HG03066 (cell line): ENCODE results near the gene CLK2.
A peak's percentile ranks its signal among the peaks of the same experiment; 100 is the strongest.
"Not testable (repeated sequence)": the region's sequence is repeated elsewhere in the genome, so short reads cannot be mapped to it uniquely, and the experiment has no call there.

Experiments used
- ATAC-seq: cut with Tn5 transposase; IDR thresholded peaks from one replicate; pipeline ENCODE4 v1.9.1; 2021; ENCODE audit warnings: low read depth; ENCODE audit not compliant: unreplicated experiment

Gene CLK2

DNA sequence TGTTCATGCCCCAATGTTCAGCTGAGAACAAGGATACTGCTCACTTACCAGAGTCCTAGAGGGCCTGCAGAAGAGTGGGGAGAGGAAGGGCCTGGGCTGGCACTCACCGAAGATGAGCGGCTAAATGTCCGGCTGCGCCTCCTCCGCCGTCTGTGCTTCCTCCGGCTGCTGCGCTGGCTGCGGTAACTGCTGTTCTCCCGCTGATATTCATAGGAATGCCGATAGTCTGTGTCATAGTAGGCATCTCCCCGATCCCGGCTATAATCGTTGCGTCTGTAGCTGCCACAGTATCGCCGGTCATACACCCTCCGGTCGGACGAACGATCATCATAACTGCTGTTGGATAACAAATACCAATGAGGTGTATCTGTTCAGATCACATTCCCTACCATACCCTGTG is 3.9 kb downstream of the CLK2 start:
- no peak for ATAC-seq

DNA sequence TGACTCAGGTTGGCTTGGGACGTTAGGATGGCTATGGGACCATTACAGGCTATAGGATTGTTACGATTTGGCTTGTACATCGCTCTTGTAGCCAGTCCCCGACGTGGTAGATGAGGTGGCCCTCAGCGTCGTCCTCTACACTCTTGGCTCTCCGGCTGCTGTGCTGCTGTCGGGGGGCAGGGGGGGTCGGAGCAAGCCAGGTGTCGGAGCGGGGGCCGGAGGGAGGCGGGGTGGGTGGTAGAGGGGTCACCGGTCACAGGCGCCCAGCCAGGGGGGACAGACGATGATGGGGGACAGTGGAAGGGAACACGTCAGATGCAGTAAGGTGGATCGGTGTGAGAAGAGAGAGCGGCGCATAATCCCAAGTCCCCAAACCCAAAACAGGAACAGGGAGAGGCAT is 4.7 kb downstream of the CLK2 start:
- ATAC-seq = no peak

DNA sequence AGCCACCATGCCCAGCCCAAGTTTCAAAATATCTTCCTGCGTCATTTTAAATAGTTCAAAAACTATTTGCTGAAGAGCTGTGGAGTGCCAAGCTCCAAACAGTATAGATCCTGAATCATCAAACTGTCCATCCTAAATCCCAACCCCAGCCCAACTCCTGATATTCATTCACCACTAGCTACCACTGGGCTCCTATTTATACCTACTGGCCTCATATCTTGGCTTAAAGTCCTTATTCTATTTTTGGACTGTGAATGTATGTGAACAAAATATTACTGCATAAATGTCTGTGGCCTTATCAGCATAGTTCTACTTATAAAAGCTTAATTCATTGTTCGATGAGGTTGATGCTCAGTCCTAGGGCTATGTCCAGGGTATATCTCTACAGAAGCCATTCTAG is 5.9 kb downstream of the CLK2 start:
- no peak for ATAC-seq

DNA sequence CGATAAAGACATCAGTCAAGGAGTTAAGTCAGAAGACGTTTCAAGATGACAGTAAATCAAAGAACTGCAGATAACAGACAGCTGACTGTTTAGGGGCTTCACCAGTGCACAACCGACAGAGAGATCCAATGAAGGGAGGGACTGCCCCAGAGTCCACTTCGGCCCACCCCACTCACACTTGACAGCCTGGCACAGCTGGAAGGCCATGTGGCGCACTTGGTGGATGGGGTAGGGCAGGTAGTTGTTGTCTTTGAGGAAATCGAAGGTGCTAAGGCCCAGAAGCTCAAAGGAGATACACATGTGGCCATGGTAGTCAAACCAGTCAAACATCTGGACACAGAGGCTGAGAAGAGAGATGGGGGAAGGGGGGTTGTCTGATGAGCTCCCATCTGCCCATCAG is 6.8 kb downstream of the CLK2 start:
- no peak for ATAC-seq

DNA sequence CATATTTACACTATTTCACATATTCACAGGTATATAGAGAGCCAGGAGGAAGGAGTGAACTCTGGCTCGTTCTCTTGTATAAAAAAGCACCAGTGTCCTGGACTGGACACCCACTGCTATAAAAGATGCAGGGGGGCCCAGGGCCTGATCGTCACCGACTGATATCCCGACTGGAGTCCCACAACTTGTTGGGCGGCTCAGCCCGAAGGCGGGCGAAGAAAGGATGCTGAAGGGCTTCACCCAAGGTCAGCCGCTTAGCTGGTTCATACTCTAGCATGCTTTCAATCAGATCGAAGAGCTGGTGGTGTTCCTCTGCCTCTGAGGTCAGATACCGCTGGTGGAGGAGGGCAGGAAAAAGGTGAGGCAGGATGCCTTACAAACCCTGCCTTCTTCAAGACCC is 10.2 kb downstream of the CLK2 start:
- ATAC-seq = no peak

DNA sequence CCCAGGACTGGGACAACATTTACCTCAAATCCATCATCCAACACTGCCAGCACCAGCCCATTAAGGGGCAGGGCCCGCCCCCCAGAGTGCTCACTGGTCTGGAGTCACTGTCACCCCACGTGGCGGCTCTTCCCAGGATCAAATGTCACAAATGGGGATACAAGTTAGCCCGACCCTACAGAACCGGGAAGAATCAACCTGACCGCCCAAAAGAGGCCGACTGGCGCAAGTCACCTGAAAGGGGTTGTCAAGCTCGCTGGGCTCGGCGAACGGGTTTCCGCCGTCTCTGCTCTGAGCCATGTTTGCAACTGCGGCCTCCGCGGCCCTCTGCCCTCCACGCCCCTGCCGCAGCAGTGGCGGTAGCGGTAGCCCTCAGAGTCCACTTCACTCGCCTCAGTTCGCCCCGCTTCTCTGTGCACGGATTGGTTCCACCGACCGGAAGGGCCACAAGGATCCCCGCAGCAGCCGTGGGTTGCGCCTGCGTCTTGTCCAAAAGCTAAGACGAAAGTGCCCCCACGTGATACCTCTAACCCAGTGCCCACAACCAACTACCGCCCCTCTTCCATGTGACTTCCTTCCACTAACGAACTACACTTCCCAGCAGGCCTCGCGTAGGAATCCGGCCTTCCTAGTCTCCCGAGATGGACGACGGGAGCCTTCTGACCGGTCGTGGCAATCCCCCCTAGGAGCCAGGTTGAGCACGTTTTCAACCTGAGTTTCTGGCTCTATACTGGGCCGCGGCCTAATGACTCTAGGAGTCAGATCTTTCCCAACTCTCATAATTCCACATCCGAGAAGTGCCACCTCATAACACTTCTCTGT is 11.2 kb downstream of the CLK2 start, which contains the start of gene SCAMP3:
SCAMP3 (minus strand) TSS at position 509 of the 822 bp plus-strand sequence; CDS start at position 300, 209 bp downstream.
- peak; percentile 98 for ATAC-seq

DNA sequence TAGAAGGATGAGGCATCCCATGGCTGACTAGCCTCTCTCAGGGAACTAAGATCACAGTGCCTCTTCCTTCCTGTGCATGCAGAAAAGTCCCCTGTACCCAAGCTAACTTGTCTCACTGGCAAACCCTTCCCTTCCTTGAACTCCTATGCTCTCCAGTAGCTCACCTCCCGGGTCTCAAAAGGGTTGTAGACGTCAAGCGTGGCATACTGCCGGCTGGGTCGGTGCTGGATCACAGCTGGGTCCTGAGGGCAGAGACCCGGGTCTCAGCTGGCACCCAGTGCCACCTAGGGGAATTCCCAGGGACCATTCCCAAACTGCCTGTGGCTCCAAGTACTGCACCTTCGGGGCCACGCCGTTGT is 11.8 kb downstream of the CLK2 start:
- no peak for ATAC-seq

DNA sequence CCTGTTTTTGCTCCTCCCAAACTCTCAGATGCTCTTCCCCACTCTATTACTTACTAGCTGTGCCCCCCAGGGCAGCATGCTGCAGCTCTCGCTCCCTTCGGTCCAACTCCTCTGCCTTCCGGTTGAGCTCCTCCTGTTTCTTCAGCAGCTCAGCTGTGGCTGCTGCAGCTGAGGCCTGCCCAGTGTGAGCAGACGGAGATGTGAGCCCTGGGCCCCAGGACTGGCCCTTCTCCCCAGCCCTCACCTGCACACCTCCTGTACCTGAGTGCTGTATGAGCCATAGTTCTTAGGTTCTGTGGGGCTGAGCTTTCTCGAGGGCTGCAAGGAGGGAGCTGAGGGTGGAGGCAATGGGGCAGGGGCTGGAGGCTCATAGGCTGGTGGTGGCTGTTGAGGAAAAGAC is 13.0 kb downstream of the CLK2 start:
- no peak for ATAC-seq

DNA sequence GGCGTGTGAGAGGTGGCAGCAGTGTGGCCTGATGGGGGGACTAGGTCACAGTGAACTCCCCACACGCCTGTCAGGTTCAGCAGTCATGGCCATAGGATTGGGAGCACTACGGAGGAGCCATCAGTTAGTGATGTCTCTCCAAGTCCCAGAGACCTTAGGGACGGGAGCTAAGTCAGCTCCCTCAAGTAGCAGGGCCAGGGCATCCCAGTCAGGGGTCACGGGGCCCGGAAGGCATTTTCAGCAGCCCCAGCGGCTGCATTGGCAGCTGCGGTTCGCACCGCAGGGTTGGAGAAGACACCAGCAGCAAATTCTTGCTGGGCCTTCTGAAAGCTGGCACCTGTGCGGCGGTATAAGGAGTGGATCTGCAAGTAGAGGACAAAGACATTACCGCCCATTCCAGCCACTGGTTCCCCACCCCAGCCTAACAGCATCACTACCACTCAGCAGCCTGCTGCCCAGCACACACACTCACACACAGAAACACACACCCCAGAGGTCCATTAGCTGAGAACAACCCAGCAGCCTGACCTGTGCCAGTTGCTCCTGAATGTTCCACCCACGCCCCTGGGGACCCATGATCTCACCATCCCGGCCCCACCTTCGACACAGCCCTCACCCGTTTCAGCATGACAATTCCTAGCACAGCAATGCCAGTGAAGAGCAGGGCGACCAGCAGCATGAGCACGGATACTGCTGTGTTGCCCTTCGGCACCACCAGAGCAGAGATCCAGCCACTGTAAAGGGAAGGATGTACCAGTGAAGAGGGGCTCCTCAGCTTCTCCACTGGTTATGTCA is 17.0 kb downstream of the CLK2 start:
- no peak for ATAC-seq

DNA sequence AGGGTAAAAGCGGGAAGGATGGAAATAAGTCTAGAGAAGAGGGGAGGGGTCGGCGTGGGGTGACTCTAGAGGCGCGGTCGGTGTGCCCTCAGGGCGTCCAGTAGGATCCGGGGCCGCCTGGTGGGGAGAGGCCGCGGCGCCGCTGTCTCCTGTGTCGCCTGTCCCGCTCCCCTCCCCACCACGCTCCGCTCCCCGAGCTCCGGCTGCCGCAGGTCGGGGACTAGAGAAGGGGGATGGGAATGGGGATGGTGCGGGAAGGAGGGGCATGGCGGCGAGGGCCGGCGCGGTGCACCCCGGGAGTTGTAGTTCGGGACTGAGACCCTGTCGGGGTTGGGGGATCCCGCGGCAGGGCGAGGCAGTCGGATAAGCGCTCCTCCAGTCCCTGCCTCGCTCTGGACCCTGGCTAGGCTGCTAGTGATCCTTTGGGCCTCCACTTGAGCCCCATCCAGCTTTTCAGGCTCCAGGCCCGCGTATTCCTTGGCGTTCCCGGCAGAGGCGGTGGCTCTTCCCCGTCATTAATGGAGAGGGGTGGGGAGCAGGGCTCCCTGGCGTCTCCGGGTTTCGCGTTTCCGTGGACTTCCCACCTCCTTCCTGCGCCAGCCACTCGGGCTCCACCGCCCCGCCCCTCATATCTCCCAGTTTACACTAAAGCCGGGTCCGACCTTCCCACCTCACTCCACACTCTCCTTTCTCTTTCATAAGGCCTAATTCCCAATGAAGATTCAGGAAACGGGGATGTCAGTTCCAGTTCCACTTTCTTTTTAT is 17.9 kb downstream of the CLK2 start, which contains the start of gene ENTREP3:
ENTREP3 (minus strand) TSS at position 241 of the 765 bp plus-strand sequence. CDS start 606 bp downstream, outside the sequence.
- peak; percentile 50 for ATAC-seq

DNA sequence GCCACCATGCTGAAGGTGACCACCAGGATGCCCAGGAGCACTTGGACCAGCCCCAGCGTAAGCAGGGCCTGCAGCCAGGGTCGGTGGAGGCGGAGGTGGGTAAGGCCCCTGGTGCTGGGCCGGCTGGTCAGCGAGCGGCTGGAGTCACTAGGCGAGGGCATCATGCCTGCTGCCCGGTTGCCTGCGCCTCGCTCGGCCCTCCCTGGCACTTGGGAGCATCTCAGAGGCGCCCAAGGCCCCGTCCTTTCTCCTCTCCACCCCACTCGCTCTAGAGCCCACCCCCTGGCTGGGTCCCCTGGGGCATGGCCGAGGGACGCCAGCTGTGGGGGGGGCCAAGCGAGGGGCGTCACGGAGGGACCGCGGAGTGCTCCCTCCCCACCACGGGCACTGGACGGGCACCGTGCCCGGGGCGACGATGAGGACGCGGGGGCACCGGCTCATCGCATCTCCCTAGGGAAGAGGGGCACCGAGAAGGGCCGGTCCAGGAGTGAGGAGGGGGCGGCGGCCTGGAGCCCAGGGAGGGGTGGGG is 18.5 kb downstream of the CLK2 start:
- no peak for ATAC-seq

DNA sequence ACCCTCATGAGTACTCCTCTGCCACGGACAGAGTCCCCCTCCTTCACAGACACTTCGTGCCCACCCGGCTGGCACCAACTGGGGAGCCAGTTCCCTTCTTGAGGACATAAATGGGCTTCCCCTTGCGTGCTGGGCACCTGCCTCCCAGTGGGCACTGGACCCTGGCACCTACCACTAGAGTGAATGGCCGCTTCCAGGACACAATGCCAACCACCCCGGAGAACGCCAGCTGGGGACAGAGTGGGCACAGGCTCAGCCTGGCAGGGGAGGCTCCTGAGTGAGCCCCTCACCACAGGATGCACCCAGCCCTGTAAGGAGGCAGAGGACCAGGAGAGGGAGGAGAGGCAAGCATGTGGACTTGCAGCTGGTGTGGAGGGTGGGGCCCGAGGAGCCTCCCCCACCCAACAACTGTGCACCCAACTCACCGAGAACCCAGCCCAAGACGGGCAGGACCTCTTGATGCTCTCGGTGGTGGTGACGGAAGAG is 19.0 kb downstream of the CLK2 start:
- ATAC-seq = no peak

DNA sequence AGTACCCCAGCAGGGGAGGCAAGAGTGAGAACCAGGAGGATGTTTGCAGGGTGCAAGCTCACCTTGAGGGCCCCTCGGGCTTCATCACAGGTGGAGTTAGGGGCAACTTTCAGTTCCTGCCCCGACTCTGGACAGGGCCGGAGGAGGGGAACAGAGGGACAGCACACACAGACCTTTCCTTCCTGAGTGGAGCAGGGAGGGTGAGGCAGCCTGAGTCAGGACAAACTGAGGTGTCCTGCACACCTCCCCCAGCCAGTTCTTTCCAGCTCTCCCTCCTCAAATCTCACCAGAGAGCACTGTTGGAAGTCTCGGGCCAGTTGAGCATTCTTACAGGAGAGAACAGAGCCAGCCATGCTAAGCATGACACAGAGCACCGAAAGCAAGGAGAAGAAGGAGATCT is 19.5 kb downstream of the CLK2 start:
- no peak for ATAC-seq

DNA sequence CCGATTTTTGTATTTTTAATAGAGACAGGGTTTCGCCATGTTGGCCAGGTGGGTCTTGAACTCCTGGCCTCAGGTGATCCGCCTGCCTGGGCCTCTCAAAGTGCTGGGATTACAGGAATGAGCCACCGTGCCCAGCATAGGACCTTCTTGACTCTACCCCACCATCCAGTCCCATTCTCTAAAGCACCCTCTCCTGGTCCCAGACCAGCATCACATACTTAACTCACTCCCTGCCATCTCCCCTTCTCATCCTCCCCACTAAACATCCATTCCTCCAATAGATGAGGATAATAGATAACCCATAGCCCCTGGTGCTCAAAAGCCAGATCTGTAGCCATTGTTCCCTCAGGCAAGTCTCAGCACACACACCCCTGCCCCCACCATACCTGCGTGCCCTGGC is 20.1 kb downstream of the CLK2 start:
- no peak for ATAC-seq

DNA sequence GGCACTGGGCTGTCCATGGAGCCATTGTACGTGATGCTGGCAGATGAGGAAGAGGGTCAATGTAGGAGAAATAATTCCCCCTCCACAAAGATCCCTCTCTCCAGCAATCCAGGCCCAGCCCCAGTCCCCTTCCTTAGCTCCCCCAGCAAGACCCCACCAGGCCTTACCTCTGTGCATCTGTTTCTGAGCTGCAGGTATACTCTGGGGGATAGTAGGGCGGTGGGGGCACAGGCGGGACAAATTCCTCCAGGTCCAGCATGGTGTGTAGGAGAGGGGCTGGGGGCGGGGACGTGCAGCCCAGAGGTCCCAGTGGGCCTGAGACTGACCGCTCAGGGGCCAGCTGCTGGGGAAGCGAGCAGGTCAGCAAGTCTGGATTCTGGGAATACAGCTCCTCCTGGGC is 21.7 kb downstream of the CLK2 start:
- ATAC-seq = no peak

DNA sequence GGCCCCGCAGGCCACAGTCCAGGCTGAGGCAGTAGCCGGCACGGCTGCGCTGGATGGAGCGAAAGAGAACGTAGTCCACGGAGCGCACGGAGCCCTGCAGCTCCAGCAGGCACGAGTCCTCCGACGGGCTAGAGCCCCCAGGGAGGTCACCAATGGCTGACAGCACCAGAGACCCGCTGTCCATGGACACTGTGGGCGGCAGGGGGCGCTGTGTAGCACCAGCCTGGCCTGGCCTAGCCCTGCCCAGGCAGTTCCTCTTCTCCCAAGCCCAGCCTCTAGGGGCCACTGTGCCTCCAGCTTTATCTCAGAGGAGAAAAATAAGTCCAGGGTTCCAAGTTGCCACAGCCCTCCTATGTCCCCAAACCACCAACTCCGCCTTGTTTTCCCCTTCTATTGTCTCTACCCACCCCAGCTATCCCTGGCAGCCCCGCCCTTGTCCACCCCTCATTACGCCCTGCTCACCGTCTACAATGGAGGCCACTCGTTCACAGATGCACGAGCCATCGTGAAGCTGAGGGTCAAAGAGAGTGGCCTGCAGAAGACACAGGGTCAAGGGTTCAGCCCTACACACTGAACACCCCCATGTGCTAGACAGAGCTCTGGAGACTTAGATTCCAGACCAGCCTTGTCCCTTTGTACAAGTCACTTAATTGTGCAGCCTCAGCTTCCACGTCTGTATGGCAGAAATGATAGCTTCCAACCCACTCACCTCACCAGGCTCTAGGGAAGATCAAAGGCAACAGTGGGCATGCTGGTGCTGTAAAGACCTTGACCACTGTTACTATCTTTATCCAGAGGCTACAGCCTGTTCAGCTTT is 22.5 kb downstream of the CLK2 start:
- ATAC-seq = peak; percentile 93

DNA sequence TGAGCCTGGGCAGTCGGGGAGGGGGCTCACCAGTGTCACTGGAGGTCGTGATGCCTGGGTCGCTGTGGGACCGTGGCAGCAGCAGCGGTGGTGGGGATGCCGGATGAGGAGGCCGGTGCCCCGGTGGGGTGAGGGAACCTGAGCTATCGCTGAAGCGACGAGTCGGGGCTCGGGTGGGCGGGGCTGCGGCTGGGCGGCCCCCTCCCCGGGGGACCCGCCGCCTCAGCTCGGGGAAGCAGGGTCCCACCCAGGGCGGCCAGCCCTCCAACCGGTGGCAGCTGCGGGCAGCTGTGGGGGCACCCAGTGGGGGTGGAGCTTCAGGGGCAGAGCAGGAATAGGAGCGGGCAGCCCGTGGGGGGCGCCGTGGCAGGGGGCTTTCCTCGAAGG is 23.1 kb downstream of the CLK2 start:
- ATAC-seq = peak; percentile 27

DNA sequence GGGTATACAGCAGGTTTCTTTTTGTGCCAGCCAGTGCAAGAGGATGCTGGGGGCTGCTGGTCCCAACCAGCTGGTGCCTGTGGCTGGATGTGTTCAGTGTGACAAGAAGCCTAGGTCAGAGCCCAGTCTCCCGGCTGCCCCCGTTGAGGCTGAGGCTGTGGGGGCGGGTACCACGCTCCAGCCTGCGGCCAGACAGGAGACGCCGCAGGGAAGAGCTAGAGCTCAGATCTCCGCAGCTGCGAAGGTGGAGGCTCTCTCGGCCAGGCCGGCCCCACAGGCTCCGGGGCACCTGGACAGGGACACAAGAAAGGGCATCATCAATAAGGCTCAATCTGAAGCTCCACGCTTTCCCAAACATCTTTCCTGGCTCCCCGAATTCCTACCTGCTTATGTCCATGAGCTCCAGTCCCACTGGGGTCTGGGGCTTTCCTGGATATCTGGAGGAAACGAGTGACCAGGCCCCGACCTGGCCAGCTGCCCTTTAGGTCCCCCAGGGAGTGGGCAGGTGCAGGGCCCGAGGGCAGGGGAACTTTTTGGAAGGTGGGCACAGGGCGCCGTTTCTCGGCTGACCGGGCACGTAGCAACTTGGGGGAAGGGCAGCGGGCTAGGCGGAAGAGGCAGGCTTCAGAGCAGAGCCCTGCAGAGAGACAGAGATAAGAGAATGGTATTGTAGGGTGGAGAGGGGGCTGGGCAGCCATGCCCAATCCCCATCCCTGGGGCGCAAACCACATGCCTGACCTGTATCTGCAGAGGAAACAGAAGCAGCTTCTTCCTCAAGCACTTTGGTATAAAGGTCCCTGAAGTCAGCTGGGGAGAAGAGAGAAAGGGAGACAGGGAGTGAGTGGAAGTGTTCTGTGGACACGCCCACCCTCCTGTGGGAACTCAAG is 25.4 kb downstream of the CLK2 start:
- ATAC-seq = no peak

DNA sequence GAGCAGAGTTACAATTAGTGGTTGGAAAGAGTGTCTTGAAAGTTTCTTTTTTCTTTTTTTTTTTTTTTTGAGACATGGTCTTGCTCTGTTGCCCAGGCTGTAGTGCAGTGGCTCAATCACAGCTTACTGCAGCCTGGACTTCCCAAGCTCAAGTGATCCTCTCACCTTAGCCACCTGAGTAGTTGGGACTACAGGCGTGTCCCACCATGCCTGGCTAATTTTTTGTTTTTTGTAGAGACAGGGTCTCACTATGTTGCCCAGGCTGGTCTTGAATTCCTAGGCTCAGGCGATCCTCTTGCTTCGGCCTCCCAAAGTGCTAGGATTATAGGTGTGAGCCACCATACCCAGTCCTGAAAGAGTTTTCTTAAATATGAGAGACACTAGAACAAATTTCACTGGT is 26.5 kb downstream of the CLK2 start:
- not testable (repeated sequence) for ATAC-seq
